Pulmonary artery endothelial cell (primary cell): ENCODE data around the gene AJM1. TPM values are rescaled to one million over a fixed set of nuclear protein-coding genes. Genes with fewer than 3 reads are reported as not detected.

Source experiments
- DNase-seq: peaks from one replicate; pipeline ENCODE4 v3.0.0-alpha.2; 2011; ENCODE audit warnings: low read depth, low spot score
- total RNA-seq: library from RNA; depleted of rRNA; stranded (reverse); fragments of >200 nt; gene quantifications from 2 replicates; pipeline ENCODE4 v1.2.3, GENCODE V29; 2014

Gene AJM1
- total RNA-seq, 1 donor from 2014 or later: 0.66 TPM

GRCh38 chr9:136807281-136808074 lies 34.8 kb upstream of the AJM1 start, which contains the start of gene RABL6:
Gene RABL6 (plus strand): TSS chr9:136807948. CDS start chr9:136808197, 249 bp downstream.
- no peak for DNase-seq

DNA sequence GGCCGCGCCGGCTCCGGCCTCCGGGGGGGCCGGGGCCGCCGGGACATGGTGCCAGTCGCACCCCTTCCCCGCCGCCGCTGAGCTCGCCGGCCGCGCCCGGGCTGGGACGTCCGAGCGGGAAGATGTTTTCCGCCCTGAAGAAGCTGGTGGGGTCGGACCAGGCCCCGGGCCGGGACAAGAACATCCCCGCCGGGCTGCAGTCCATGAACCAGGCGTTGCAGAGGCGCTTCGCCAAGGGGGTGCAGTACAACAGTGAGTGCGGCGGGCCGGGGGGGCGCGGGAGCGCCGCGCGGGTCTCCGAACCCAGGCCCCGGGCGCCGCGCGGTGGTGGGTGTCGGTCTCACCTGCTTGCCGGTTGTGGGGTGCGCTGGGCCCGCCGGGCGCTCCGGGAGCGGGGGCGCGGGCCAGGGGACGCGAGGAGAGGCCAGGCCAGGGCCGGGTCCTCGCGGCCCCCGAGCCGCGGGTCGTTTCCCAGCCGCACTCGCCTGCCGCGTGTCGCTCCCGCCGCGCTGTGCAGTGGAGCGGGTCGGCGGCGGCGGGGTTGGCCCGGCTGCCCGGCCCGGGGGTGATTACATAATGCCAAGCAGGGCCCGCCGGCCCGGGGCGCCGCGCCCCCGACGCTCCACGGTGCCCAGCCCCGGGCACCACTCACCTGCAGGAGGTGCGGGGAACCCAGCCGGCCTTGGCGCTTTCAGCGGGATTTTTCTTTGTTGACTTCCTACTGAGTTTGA lies 34.0 kb upstream of the AJM1 start:
- DNase-seq: no peak

DNA sequence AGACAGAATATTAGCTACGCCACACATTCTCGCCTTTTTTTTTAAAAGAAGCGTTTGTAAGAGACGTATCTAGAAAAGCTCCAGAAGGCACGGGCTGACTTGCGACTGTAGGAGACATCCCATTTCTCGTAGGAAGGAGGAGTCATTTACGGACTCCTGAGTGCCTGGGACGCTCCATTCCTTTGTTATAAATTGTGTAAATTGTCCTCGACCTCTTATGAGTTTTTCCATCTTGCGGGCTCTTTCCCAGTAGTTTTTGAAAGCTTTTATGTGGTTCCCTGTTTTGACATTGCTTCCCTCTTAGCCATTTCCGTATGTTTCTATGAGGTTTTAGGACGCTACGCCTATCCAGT lies 33.5 kb upstream of the AJM1 start:
- DNase-seq: no peak

GRCh38 chr9:136814725-136815421 lies 27.4 kb upstream of the AJM1 start:
- DNase-seq: no peak

DNA sequence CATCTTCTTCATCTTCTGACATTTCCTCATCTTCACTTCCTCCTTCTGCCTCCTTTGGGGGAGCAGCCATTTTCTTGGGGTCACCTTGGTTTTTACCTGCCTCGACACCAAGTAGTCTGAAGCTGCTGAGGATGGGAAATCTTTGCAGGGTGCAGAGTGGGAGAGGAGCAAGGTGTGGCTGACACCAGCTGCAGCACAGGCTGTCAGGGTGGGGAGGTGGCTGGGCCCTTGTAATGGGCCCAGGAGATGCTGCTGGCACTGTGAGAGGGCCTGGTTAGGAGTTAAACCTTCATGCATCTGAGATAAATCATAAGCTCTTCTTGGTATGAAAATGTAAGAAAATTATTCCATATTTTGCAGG lies 26.9 kb upstream of the AJM1 start:
- no peak for DNase-seq

DNA sequence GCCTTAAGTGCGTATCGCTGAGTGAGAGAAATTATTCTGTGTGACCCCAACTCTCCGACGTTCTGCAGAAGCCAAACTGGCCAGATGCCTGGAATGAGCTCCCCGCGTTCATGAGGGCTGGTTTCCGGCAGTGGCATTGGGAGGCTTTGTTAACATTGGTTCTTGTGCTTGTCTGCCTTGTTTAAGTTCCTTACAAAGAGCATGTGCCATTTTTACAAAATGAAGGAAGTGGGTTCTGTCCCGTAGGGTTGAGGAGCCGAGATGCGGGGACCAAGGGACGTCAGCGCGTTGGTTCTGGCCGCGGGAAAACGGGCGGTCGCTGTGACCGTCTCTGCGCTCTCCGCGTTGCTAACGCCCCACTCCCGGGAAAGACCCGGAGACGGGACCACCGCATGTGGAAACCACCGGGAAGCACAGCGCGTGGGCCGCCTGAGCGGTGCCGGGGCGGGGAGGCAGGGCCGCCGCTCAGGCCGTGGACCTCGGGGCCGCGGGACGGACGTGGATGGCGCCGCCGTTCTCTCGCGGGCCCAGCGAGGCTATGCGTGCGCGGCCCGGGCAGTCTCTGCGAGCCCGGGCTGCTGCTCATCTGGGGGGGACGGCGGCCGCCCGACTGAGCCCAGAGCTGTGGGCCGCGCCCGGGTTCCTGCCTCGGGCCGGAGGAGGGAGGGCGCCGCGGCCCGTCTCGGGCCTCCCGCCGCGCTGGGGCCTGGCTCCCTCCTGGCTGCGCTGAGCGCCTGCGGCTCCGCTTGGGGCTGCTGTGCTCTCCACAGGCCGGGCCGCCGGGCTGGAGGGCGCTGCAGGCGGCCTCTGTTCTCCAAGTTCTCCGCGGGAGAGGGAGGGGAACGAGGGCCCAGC lies 21.1 kb upstream of the AJM1 start:
- no peak for DNase-seq

DNA sequence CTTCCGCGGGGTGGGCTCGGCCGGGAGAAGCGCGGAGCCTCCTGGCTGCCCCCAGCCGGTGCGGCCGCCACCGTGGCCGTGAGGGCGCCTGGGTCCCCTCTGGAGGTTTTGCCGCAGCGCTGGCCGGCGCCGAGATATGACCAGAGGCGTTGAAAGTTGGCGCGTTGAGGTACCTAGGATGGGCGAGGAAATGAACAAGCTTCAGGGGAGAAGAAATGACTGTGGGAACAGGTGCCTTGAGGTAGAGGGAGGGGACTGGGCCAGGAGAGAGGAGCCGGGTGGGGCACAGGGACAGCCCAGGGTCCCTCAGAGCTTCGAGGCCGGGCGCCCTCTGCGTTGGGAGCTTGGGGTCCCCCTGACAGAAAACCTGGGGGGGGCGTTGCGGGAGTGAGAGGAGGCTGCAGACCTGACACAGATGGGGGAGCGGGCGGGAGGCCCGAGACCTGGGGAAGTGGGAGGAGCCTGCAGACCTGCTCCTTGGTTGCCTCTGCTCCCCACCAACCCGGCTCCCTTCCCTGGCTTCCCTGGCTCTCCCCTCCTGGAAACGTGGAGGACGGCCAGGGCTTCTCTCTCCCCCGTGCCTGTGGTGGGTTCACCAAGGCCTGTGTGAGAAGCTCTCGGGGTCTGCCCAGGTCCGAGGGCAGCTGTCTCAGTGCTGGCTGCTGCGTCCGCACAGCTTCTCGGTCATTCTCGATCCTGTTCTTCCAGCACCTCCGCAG lies 20.3 kb upstream of the AJM1 start:
- no peak for DNase-seq

- no peak for DNase-seq
These were observed 18.9 kb upstream of the AJM1 start for GRCh38 chr9:136823136-136824046.

DNA sequence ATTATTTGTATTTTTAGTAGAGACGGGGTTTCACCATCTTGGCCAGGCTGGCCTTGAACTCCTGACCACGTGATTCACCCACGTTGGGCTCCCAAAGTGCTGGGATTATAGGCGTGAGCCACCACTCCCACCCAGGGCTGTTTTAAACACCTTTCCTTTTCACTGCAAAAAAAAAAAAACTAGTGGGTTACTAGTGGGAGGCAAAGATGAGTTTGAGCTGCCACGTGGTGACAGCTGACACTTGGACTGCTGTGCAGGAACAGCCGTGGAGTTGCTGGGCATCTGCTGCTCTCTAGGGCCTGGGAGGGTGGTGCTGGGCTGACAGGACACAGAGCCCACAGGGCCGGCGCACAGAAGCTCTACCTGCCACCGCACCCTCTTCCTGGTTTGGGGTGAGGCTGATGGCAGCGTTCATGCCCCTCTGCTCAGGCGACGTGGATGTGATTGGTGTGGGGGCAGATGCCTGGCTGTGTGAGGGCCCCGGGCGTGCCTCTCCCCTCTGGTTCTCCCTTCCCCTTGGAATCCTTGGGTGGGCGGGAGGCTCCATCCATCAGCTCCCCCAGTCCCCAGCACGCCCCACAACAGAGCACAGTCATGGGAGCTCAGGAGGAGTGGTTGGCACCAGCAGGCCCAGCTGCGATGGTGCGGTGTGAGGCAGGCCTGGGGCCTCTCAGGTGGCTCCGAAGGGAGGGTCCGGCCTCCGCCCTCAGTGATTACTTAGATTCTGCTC lies 17.6 kb upstream of the AJM1 start:
- no peak for DNase-seq

DNA sequence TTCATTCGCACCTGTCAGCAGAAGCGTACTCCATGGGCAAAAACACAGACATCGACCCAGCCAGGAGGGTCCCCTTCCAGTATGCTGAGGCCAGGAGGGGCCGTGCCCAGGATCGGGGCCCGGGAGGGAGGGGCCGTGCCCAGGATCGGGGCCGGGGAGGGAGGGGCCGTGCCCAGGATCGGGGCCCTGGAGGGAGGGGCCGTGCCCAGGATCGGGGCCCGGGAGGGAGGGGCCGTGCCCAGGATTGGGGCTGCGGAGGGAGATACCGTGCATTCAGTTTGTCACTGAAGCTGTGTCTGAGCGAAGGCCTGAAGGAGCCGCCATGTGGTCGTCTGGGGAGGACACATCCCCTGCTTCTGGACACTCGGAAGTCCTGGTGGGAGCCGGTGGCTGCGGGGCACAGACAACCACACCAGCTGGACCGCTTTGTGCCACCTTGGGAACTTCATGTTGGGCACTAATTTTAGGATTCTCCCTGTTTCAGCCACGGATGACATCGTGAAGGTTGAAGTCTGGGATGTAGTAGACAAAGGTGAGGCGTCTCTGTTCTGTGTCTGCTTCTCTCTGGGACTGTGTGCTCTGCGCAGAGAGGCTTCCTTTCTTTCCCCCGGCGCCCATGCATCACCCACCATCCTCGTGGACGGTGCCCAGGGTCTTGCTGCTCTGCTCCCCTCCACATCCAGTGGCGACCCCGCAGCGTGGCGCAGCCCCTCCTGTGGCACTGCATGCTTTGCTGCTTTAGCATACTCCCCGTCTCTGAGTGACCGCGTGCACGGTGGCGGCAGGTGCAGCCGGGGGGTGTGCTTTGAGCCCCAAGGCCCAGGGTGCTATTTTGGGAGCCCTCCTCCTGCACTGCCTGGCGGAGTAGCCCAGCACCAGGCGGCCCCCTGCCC lies 16.7 kb upstream of the AJM1 start:
- no peak for DNase-seq

GRCh38 chr9:136826188-136826541 lies 16.1 kb upstream of the AJM1 start:
- DNase-seq: no peak

DNA sequence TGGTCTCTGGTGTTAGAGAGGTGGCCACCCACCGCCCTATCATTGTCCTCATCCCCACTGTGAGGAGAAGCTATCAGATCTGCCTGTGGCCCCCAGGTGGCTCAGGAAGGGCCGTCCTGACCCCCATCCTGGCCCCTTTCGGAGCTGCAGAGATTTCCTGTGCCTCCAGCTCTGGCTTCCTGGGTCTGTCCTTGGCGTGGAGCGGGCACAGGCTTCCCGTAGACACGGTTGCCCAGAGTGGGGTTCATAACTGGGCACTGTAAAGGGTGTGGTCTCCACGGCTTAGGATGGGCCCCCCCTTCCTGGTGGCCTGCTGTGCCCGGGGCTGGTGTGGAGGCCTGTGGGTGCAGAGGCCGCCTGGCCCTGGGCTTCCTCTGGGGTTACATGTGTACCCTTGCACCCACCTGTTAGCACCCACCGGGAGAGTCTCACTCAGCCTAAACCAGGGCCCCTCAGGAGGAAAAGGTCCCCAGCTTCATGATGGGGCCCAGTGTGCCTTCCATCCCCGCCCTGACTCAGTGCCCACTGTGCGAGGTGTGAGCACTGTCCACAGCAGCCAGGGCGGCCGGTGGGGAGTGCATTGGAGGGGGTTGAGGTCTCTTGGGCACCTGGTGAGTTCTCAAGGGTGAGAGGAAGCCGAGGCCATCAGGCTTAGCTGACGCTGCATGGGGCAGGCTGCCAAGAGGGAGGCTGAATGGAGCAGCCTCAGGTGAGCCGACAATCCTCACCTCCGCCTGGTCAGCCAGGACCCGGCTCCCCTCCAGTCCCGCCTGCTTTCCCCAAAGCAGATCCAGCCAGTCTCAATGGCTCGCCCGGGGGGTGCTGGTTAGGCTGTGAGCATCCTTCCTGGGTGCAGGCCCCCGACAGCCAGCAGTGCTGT lies 15.3 kb upstream of the AJM1 start:
- no peak for DNase-seq

DNA sequence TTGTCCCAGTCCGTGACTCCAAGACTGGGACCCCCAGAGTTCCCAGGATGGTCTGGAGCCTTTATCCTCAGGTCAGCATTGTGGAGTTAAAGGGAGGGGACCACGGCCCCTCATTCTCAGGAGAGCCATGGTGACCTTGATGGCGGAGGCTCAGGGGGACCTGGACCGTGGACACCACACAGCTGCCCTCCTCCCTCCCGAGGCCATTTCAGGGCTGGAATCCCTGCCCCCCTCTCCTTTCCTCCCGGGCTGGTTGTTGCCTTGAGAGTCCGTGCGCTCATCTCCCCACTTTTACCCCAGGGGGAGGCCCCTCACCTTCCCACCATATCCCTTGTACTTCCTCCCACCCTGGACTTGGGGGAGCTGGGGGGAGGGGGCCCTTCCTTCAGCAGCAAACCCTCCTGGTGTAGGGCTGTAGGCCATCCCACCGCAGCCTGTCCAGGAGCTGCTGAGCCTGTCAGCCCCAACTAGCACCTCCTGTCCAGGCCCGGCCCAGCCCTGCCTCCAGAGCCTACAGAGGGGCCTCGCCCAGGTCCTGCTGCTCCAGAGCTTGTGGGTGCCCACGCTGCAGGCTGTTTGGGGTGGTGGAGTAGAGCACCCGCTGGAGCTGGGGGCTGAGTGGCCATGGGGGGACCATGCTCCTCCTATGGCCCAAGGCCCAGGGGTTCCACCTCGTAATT lies 14.3 kb upstream of the AJM1 start:
- no peak for DNase-seq

GRCh38 chr9:136828474-136829140 lies 13.7 kb upstream of the AJM1 start:
- no peak for DNase-seq

- DNase-seq: no peak
These were observed 12.9 kb upstream of the AJM1 start for GRCh38 chr9:136829412-136829811.
